ENCODE measurements around the gene RBSN.

Gene RBSN

GRCh38 chr3:15071699-15072098 is 27.2 kb downstream of the RBSN start:
- no peak overlapping the region for H3K4me3 ChIP-seq (replicated peaks; ENCODE audit: low read depth, low read length)
- H3K36me3 ChIP-seq (ENCODE audit: control insufficient read depth, insufficient read depth, low read length) = peaks cover 20% of the 10 kb centered on the region
- no peaks in the 10 kb centered on the region for H3K27me3 ChIP-seq (replicated peaks; ENCODE audit: control insufficient read depth, insufficient read depth, low read length)
- no peak for TF ChIP-seq CTCF (IDR thresholded peaks at IDR 0.05; ENCODE audit: insufficient read depth, low read length, poor library complexity, severe bottlenecking)
- no peak for DNase-seq (ENCODE audit: extremely low read depth, insufficient read length)

- no peak for DNase-seq (ENCODE audit: extremely low read depth, insufficient read length)
- Histone ChIP-seq H3K27me3 (replicated peaks; ENCODE audit: control insufficient read depth, insufficient read depth, low read length) (no peaks in the 10 kb centered on the region), H3K4me3 (replicated peaks; ENCODE audit: low read depth, low read length) (no peak overlapping the region), H3K36me3 (ENCODE audit: control insufficient read depth, insufficient read depth, low read length) (peaks cover 15% of the 10 kb centered on the region)
- no peak for TF ChIP-seq CTCF (IDR thresholded peaks at IDR 0.05; ENCODE audit: insufficient read depth, low read length, poor library complexity, severe bottlenecking)
Observed at GRCh38 chr3:15069441-15069840, 29.5 kb downstream of the RBSN start.

- Histone ChIP-seq H3K36me3 (ENCODE audit: control insufficient read depth, insufficient read depth, low read length) (no peaks in the 10 kb centered on the region; the same call in 1 of the 2 replicates), H3K27me3 (replicated peaks; ENCODE audit: control insufficient read depth, insufficient read depth, low read length) (no peaks in the 10 kb centered on the region), H3K4me3 (replicated peaks; ENCODE audit: low read depth, low read length) (no peak overlapping the region)
- DNase-seq (ENCODE audit: extremely low read depth, insufficient read length) = no peak
- no peak for TF ChIP-seq CTCF (IDR thresholded peaks at IDR 0.05; ENCODE audit: insufficient read depth, low read length, poor library complexity, severe bottlenecking)
Observed at GRCh38 chr3:15066467-15066866, 32.5 kb downstream of the RBSN start.

- no peak for DNase-seq (ENCODE audit: extremely low read depth, insufficient read length)
- Histone ChIP-seq H3K27me3 (replicated peaks; ENCODE audit: control insufficient read depth, insufficient read depth, low read length) (no peaks in the 10 kb centered on the region), H3K4me3 (replicated peaks; ENCODE audit: low read depth, low read length) (peak overlapping the region; percentile 81), H3K36me3 (ENCODE audit: control insufficient read depth, insufficient read depth, low read length) (no peaks in the 10 kb centered on the region)
- TF ChIP-seq CTCF (IDR thresholded peaks at IDR 0.05; ENCODE audit: insufficient read depth, low read length, poor library complexity, severe bottlenecking) = no peak
Observed at GRCh38 chr3:15065550-15066007, 33.4 kb downstream of the RBSN start.

GRCh38 chr3:15064835-15065549 is 34.0 kb downstream of the RBSN start, which contains the start of gene MRPS25:
MRPS25 (minus strand) TSS chr3:15065315; CDS start chr3:15065194, 121 bp downstream.
- TF ChIP-seq CTCF (IDR thresholded peaks at IDR 0.05; ENCODE audit: insufficient read depth, low read length, poor library complexity, severe bottlenecking) = no peak
- Histone ChIP-seq H3K4me3 (replicated peaks; ENCODE audit: low read depth, low read length) (peak within 1 kb of the TSS; percentile 81), H3K27me3 (replicated peaks; ENCODE audit: control insufficient read depth, insufficient read depth, low read length) (no peaks in the 10 kb centered on the region), H3K36me3 (ENCODE audit: control insufficient read depth, insufficient read depth, low read length) (no peaks in the 10 kb centered on the region)
- DNase-seq (ENCODE audit: extremely low read depth, insufficient read length) = peak; percentile 94
